ENCODE measurements around the gene EYS.

EYS gene

GRCh38 chr6:64439274-64439673 lies 1267.8 kb downstream of the EYS start:
- Histone ChIP-seq H3K4me2 (ENCODE audit: low read length) (no peak overlapping the region), H3K4me1 (ENCODE audit: control insufficient read depth, low read length) (no peaks in the 10 kb centered on the region), H3F3A (ENCODE audit: control insufficient read depth, insufficient read depth) (no peaks in the 10 kb centered on the region), H4K20me1 (ENCODE audit: control insufficient read depth, insufficient read depth, low read depth, low read length) (no peaks in the 10 kb centered on the region), H3K9me3 (ENCODE audit: control insufficient read depth, insufficient read depth, low read length) (no peaks in the 10 kb centered on the region), H3K79me2 (ENCODE audit: control insufficient read depth, low read length) (no peaks in the 10 kb centered on the region), H3K9me2 (replicated peaks; ENCODE audit: control insufficient read depth, low read length) (no peaks in the 10 kb centered on the region), H3K4me3 (ENCODE audit: low read length) (no peak overlapping the region), H3K27me3 (ENCODE audit: control insufficient read depth, low read length) (no peaks in the 10 kb centered on the region), H3K27ac (ENCODE audit: low read depth, low read length) (no peak overlapping the region), H3K36me3 (ENCODE audit: control insufficient read depth, low read length) (no peaks in the 10 kb centered on the region)
- TF ChIP-seq CTCF (IDR thresholded peaks at IDR 0.05; ENCODE audit: low read depth, low read length, poor library complexity, severe bottlenecking) (no peak), EZH2phosphoT487 (IDR thresholded peaks at IDR 0.05; ENCODE audit: borderline replicate concordance, low read length) (no peak)

- H3K27ac ChIP-seq (ENCODE audit: low read depth, low read length), result no peak overlapping the region
- H3K4me2 ChIP-seq (ENCODE audit: low read length), result no peak overlapping the region
- H3K36me3 ChIP-seq (ENCODE audit: control insufficient read depth, low read length), result no peaks in the 10 kb centered on the region
- H3K79me2 ChIP-seq (ENCODE audit: control insufficient read depth, low read length), result no peaks in the 10 kb centered on the region
- no peak overlapping the region for H3K4me3 ChIP-seq (ENCODE audit: low read length)
- no peak for TF ChIP-seq EZH2phosphoT487 (IDR thresholded peaks at IDR 0.05; ENCODE audit: borderline replicate concordance, low read length)
- TF ChIP-seq CTCF (IDR thresholded peaks at IDR 0.05; ENCODE audit: low read depth, low read length, poor library complexity, severe bottlenecking), result no peak
- no peaks in the 10 kb centered on the region for H3K27me3 ChIP-seq (ENCODE audit: control insufficient read depth, low read length)
- no peaks in the 10 kb centered on the region for H3K9me2 ChIP-seq (replicated peaks; ENCODE audit: control insufficient read depth, low read length)
- no peaks in the 10 kb centered on the region for H3K9me3 ChIP-seq (ENCODE audit: control insufficient read depth, insufficient read depth, low read length)
- H3F3A ChIP-seq (ENCODE audit: control insufficient read depth, insufficient read depth), result no peaks in the 10 kb centered on the region
- H4K20me1 ChIP-seq (ENCODE audit: control insufficient read depth, insufficient read depth, low read depth, low read length), result no peaks in the 10 kb centered on the region
- H3K4me1 ChIP-seq (ENCODE audit: control insufficient read depth, low read length), result no peaks in the 10 kb centered on the region
These were observed 1269.0 kb downstream of the EYS start for GRCh38 chr6:64437996-64438395.

- no peaks in the 10 kb centered on the region for H3K4me1 ChIP-seq (ENCODE audit: control insufficient read depth, low read length)
- no peaks in the 10 kb centered on the region; the same call in 1 of the 2 replicates for H3K9me3 ChIP-seq (ENCODE audit: control insufficient read depth, insufficient read depth, low read length)
- H3K4me3 ChIP-seq (ENCODE audit: low read length), result no peak overlapping the region
- H3F3A ChIP-seq (ENCODE audit: control insufficient read depth, insufficient read depth), result no peaks in the 10 kb centered on the region
- H3K9me2 ChIP-seq (replicated peaks; ENCODE audit: control insufficient read depth, low read length), result no peaks in the 10 kb centered on the region
- H4K20me1 ChIP-seq (ENCODE audit: control insufficient read depth, insufficient read depth, low read depth, low read length), result no peaks in the 10 kb centered on the region
- H3K36me3 ChIP-seq (ENCODE audit: control insufficient read depth, low read length), result no peaks in the 10 kb centered on the region
- H3K79me2 ChIP-seq (ENCODE audit: control insufficient read depth, low read length), result no peaks in the 10 kb centered on the region
- no peak overlapping the region for H3K27ac ChIP-seq (ENCODE audit: low read depth, low read length)
- TF ChIP-seq EZH2phosphoT487 (IDR thresholded peaks at IDR 0.05; ENCODE audit: borderline replicate concordance, low read length) (no peak), CTCF (IDR thresholded peaks at IDR 0.05; ENCODE audit: low read depth, low read length, poor library complexity, severe bottlenecking) (no peak)
- H3K27me3 ChIP-seq (ENCODE audit: control insufficient read depth, low read length), result no peaks in the 10 kb centered on the region
- no peak overlapping the region for H3K4me2 ChIP-seq (ENCODE audit: low read length)
These were observed 1277.1 kb downstream of the EYS start for GRCh38 chr6:64429926-64430325.

- TF ChIP-seq CTCF (IDR thresholded peaks at IDR 0.05; ENCODE audit: low read depth, low read length, poor library complexity, severe bottlenecking) (no peak), EZH2phosphoT487 (IDR thresholded peaks at IDR 0.05; ENCODE audit: borderline replicate concordance, low read length) (no peak)
- Histone ChIP-seq H3K27me3 (ENCODE audit: control insufficient read depth, low read length) (no peaks in the 10 kb centered on the region), H3F3A (ENCODE audit: control insufficient read depth, insufficient read depth) (no peaks in the 10 kb centered on the region), H3K4me1 (ENCODE audit: control insufficient read depth, low read length) (no peaks in the 10 kb centered on the region), H3K9me3 (ENCODE audit: control insufficient read depth, insufficient read depth, low read length) (no peaks in the 10 kb centered on the region; the same call in 1 of the 2 replicates), H3K36me3 (ENCODE audit: control insufficient read depth, low read length) (no peaks in the 10 kb centered on the region), H3K27ac (ENCODE audit: low read depth, low read length) (no peak overlapping the region), H3K4me3 (ENCODE audit: low read length) (no peak overlapping the region), H3K79me2 (ENCODE audit: control insufficient read depth, low read length) (no peaks in the 10 kb centered on the region), H4K20me1 (ENCODE audit: control insufficient read depth, insufficient read depth, low read depth, low read length) (no peaks in the 10 kb centered on the region), H3K9me2 (replicated peaks; ENCODE audit: control insufficient read depth, low read length) (no peaks in the 10 kb centered on the region), H3K4me2 (ENCODE audit: low read length) (no peak overlapping the region)
These were observed 1278.8 kb downstream of the EYS start for GRCh38 chr6:64428186-64428585.
